PC-3 (cell line): ENCODE data around the gene ITGA3. TPM values are rescaled to one million over a fixed set of nuclear protein-coding genes. Genes with fewer than 3 reads are reported as not detected.

Source experiments
- ATAC-seq: fragments of 200-7000 bp; cut with Tn5 transposase; 2 replicates; pipeline ENCODE4 v1.9.1; 2020; ENCODE audit warnings: mild to moderate bottlenecking, moderate library complexity
- BruUV-seq: library from RNA; stranded (reverse); fragments of 400-500 nt; replicated peaks from 2 replicates; lab custom pipeline; 2021; lab: Mats Ljungman, UMichigan
- CTCF ChIA-PET: fragments of 300-600 bp; sonication (Branson Sonifier 250); formaldehyde crosslinking; loops from one replicate; lab custom pipeline; 2022; ENCODE audit warnings: antibody characterized with exemption; lab: Charles Lee
- POLR2A ChIA-PET: fragments of 300-600 bp; sonication (Branson Sonifier 250); formaldehyde crosslinking; loops from one replicate; lab custom pipeline; 2022; ENCODE audit warnings: antibody characterized with exemption; ENCODE audit not compliant: unreplicated experiment; lab: Charles Lee
- DNase-seq: peaks from one replicate; pipeline ENCODE4 v3.0.0-alpha.2; 2015
- H2AFZ ChIP-seq: fragments of 300-600 bp; sonication (generic); 2 replicates; pipeline ENCODE4 v1.6.0; 2016; ENCODE audit warnings: antibody characterized with exemption, low read length
- H3F3A ChIP-seq: fragments of 300-600 bp; sonication (generic); one replicate; pipeline ENCODE4 v1.6.0; 2017; ENCODE audit warnings: antibody characterized with exemption, low read length, control low read depth, mild to moderate bottlenecking; ENCODE audit not compliant: unreplicated experiment
- H3K27ac ChIP-seq: fragments of 300-600 bp; sonication (generic); 2 replicates; pipeline ENCODE4 v1.5.1; 2016; ENCODE audit warnings: mild to moderate bottlenecking, low read length
- H3K27me3 ChIP-seq: fragments of 300-600 bp; sonication (generic); 2 replicates; pipeline ENCODE4 v1.6.1; 2016; ENCODE audit warnings: low read length, mixed read lengths
- H3K36me3 ChIP-seq: fragments of 300-600 bp; sonication (generic); 2 replicates; pipeline ENCODE4 v1.6.1; 2016; ENCODE audit warnings: low read depth, mixed run types, low read length, mixed read lengths
- H3K4me1 ChIP-seq: fragments of 300-600 bp; sonication (generic); 2 replicates; pipeline ENCODE4 v1.5.1; 2016; ENCODE audit warnings: low read length; ENCODE audit not compliant: insufficient read depth
- H3K4me2 ChIP-seq: fragments of 300-600 bp; sonication (generic); 2 replicates; pipeline ENCODE4 v1.6.0; 2016; ENCODE audit warnings: low read length
- H3K4me3 ChIP-seq: fragments of 300-600 bp; sonication (generic); 2 replicates; pipeline ENCODE4 v1.5.1; 2016; ENCODE audit warnings: mild to moderate bottlenecking, low read length, mixed read lengths
- H3K79me2 ChIP-seq: fragments of 300-600 bp; sonication (generic); 2 replicates; pipeline ENCODE4 v1.6.1; 2017; ENCODE audit warnings: low read length, mixed read lengths
- H3K9ac ChIP-seq: fragments of 300-600 bp; sonication (generic); 2 replicates; pipeline ENCODE4 v1.6.0; 2016; ENCODE audit warnings: mild to moderate bottlenecking, low read length
- H3K9me2 ChIP-seq: fragments of 300-600 bp; sonication (generic); replicated peaks from 2 replicates; pipeline ENCODE4 v1.6.1; 2016; ENCODE audit warnings: mixed run types, low read length, mixed read lengths
- H3K9me3 ChIP-seq: fragments of 300-600 bp; sonication (generic); 2 replicates; pipeline ENCODE4 v1.6.1; 2016; ENCODE audit warnings: low read length, mixed read lengths
- H4K20me1 ChIP-seq: fragments of 300-600 bp; sonication (generic); 2 replicates; pipeline ENCODE4 v1.6.1; 2016; ENCODE audit warnings: low read length, mixed read lengths
- EZH2 ChIP-seq: fragments of 300-600 bp; sonication (generic); IDR thresholded peaks from one replicate; pipeline ENCODE4 v1.6.1; 2017; ENCODE audit warnings: antibody characterized with exemption, mild to moderate bottlenecking, low read length; ENCODE audit not compliant: unreplicated experiment
- EZH2phosphoT487 ChIP-seq: fragments of 300-600 bp; sonication (generic); IDR thresholded peaks from 2 replicates; pipeline ENCODE4 v1.6.1; 2018; ENCODE audit warnings: mild to moderate bottlenecking, antibody characterized with exemption, low read length, borderline replicate concordance
- intact Hi-C: fragments of 100-400 bp; cut with micrococcal nuclease; formaldehyde crosslinking; loops from 2 replicates; pipeline ENCODE4 v1.9.0; 2023
- total RNA-seq: library from RNA; depleted of rRNA; stranded (reverse); fragments of >200 nt; gene quantifications from 2 replicates; pipeline ENCODE4 v1.2.3, GENCODE V29; 2014
- TF ChIP-seq, protein P1 (sequence below): fragments of 300-600 bp; sonication (generic); conservative IDR thresholded peaks from 2 replicates; pipeline ENCODE4 v1.5.1; 2017; ENCODE audit warnings: antibody characterized with exemption, low read depth, mild to moderate bottlenecking, low read length

ITGA3 gene
- total RNA-seq, 1 experiment from 2014 or later: 598 TPM

DNA sequence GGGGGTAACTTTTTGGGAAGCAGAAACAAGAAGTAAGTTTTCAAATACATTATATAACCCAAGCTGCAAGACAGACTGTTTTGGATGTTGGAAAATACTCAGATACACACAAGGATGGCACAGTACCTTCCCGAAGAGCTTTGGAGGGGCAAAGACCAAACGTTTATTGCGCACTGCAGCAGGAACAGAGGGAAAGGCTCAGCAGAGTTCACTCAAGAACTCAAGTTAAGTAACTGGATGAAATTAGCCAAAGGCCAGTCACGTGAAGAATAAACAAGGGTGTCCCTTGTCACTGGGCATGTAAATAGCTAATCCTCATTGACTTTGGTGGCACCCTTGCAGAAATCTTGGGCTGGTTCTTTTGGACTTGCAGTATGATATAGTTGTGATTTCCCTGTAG lies 42.0 kb downstream of the ITGA3 start:
- no peaks in the 10 kb centered on the region for H4K20me1 ChIP-seq
- H3K27ac ChIP-seq: no peak overlapping the region
- H3K4me2 ChIP-seq: no peak overlapping the region
- no peak for ATAC-seq
- H3K9ac ChIP-seq: no peak overlapping the region
- H3K27me3 ChIP-seq: no peaks in the 10 kb centered on the region
- no peak for DNase-seq
- CTCF ChIA-PET: no interaction called here
- no peak overlapping the region for H2AFZ ChIP-seq
- BruUV-seq: no TSS peak
- intact Hi-C loops: no loop called here
- POLR2A ChIA-PET: no interaction called here
- H3K9me2 ChIP-seq: no peaks in the 10 kb centered on the region
- no peaks in the 10 kb centered on the region for H3K9me3 ChIP-seq
- TF ChIP-seq EZH2phosphoT487 (no peak), EZH2 (no peak)
- TF ChIP-seq, protein P1, sequence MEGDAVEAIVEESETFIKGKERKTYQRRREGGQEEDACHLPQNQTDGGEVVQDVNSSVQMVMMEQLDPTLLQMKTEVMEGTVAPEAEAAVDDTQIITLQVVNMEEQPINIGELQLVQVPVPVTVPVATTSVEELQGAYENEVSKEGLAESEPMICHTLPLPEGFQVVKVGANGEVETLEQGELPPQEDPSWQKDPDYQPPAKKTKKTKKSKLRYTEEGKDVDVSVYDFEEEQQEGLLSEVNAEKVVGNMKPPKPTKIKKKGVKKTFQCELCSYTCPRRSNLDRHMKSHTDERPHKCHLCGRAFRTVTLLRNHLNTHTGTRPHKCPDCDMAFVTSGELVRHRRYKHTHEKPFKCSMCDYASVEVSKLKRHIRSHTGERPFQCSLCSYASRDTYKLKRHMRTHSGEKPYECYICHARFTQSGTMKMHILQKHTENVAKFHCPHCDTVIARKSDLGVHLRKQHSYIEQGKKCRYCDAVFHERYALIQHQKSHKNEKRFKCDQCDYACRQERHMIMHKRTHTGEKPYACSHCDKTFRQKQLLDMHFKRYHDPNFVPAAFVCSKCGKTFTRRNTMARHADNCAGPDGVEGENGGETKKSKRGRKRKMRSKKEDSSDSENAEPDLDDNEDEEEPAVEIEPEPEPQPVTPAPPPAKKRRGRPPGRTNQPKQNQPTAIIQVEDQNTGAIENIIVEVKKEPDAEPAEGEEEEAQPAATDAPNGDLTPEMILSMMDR: no peak
- no peaks in the 10 kb centered on the region; the same call in 1 of the 2 replicates for H3K36me3 ChIP-seq
- no peak overlapping the region for H3K4me3 ChIP-seq
- peaks cover 9% of the 10 kb centered on the region for H3K79me2 ChIP-seq
- peaks cover 19% of the 10 kb centered on the region for H3K4me1 ChIP-seq
- peaks cover 12% of the 10 kb centered on the region for H3F3A ChIP-seq

DNA sequence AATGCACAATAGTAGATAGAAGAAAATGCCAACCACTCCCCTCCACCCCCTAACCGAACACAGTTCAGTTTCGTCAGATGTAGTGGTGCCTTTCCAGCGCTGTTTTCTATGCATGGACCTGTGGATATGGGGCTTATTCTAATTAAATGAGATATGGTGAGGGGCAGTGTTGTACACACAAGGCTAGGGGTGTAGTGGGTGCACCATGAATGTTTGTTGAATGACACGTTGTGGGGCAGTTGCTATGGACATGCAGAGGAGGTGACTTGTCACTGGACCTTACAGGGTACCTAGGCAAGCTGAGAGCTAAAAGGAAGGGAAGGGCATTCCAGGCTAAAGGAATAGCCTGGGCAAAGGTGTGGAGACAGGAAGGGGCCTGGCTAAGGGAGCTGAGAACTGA lies 42.7 kb downstream of the ITGA3 start:
- POLR2A ChIA-PET: no interaction called here
- Histone ChIP-seq H3K9me2 (no peaks in the 10 kb centered on the region), H3K27ac (no peak overlapping the region), H3K4me1 (peaks cover 19% of the 10 kb centered on the region), H2AFZ (no peak overlapping the region), H3K36me3 (no peaks in the 10 kb centered on the region; the same call in 1 of the 2 replicates), H3K4me2 (no peak overlapping the region), H4K20me1 (no peaks in the 10 kb centered on the region), H3K27me3 (no peaks in the 10 kb centered on the region), H3K4me3 (no peak overlapping the region), H3K79me2 (peaks cover 9% of the 10 kb centered on the region), H3K9ac (no peak overlapping the region), H3F3A (peaks cover 6% of the 10 kb centered on the region), H3K9me3 (no peaks in the 10 kb centered on the region)
- ATAC-seq (no peak), DNase-seq (no peak)
- CTCF ChIA-PET: no interaction called here
- TF ChIP-seq EZH2 (no peak), EZH2phosphoT487 (no peak)
- TF ChIP-seq, protein P1: no peak
- intact Hi-C loops: no loop called here
- BruUV-seq: no TSS peak

DNA sequence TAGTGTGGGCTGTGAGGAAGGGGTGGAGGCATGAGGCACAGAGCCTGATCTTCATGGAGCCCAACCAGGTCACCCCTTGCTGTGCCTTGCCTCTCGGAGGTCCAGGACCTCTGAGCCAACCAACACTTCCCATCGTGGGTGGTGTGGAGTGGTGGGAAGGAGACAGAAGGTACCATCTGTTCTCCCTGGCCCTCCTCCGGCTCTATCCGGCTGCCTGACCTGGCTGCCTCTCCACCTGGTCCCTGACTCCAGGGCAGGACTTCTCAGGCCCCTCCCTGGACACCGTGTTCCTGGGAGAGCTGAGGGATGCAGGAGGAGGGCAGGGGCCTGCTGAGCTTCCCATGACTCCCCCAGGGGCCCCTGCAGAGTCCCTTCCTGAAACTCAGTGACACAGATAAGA lies 43.1 kb downstream of the ITGA3 start:
- intact Hi-C loops: no loop called here
- peaks cover 19% of the 10 kb centered on the region for H3K4me1 ChIP-seq
- ChIA-PET POLR2A (no interaction called here), CTCF (no interaction called here)
- no peak overlapping the region for H3K9ac ChIP-seq
- H3F3A ChIP-seq: peaks cover 3% of the 10 kb centered on the region
- TF ChIP-seq, protein P1: no peak
- TF ChIP-seq EZH2phosphoT487: no peak
- no peak for TF ChIP-seq EZH2
- no peak overlapping the region for H3K4me3 ChIP-seq
- no peaks in the 10 kb centered on the region for H3K9me3 ChIP-seq
- ATAC-seq (no peak), DNase-seq (no peak)
- no peaks in the 10 kb centered on the region for H4K20me1 ChIP-seq
- peaks cover 9% of the 10 kb centered on the region for H3K79me2 ChIP-seq
- BruUV-seq: no TSS peak
- H2AFZ ChIP-seq: no peak overlapping the region
- H3K27me3 ChIP-seq: no peaks in the 10 kb centered on the region
- no peak overlapping the region for H3K4me2 ChIP-seq
- H3K9me2 ChIP-seq: no peaks in the 10 kb centered on the region
- no peaks in the 10 kb centered on the region; the same call in 1 of the 2 replicates for H3K36me3 ChIP-seq
- H3K27ac ChIP-seq: no peak overlapping the region
